Endothelial cell of umbilical vein (primary cell): Measurements from ENCODE around the gene ATXN7L1. TPM values are rescaled to one million over a fixed set of nuclear protein-coding genes. Genes with fewer than 3 reads are reported as not detected.

Source experiments
- BruUV-seq: library from RNA; stranded (reverse); fragments of 400-500 nt; replicated peaks from 2 replicates; lab custom pipeline; 2021; lab: Mats Ljungman, UMichigan
- CTCF ChIA-PET: fragments of 300-600, 350-600 bp; sonication (Branson Sonifier 250); formaldehyde crosslinking; loops from one replicate; lab custom pipeline; 2021; ENCODE audit warnings: antibody characterized with exemption, inconsistent platforms; lab: Charles Lee
- POLR2A ChIA-PET: fragments of 300-600, 350-600 bp; sonication (Branson Sonifier 250); formaldehyde crosslinking; loops from one replicate; lab custom pipeline; 2021; ENCODE audit warnings: antibody characterized with exemption, inconsistent platforms; lab: Charles Lee
- DNase-seq: peaks from one replicate; pipeline ENCODE4 v3.0.0-alpha.2; 2011; ENCODE audit warnings: low read depth, low spot score
- FAIRE-seq: peaks from 2 replicates; lab custom pipeline; 2011; peaks lifted over from hg19 to GRCh38; lab: Jason Lieb, UNC
- H2AFZ ChIP-seq: 2 replicates; pipeline ENCODE4 v1.6.0; 2012; ENCODE audit warnings: low read depth, low read length, control low read depth, inconsistent platforms
- H3K27ac ChIP-seq: 2 replicates; pipeline ENCODE4 v1.5.1; 2011; ENCODE audit warnings: low read depth, mild to moderate bottlenecking, control low read depth, low read length, moderate library complexity; ENCODE audit not compliant: insufficient read depth
- H3K27me3 ChIP-seq, 2 experiments: 2 replicates each; pipeline versions ENCODE4 v1.6.0 to v1.6.1; 2011; ENCODE audit warnings: low read length in 2 of 2, mixed read lengths in 1 of 2; ENCODE audit not compliant: control insufficient read depth in 2 of 2, insufficient read depth in 2 of 2
- H3K36me3 ChIP-seq, 2 experiments: 2 replicates in 1 of 2; 3 replicates in 1 of 2; pipeline ENCODE4 v1.5.1; 2011; ENCODE audit warnings: low read length in 2 of 2, mild to moderate bottlenecking in 1 of 2, moderate library complexity in 1 of 2; ENCODE audit not compliant: control insufficient read depth in 2 of 2, insufficient read depth in 2 of 2; ENCODE audit errors: extremely low read depth in 1 of 2
- H3K4me1 ChIP-seq: 3 replicates; pipeline ENCODE4 v1.5.1; 2011; ENCODE audit warnings: mild to moderate bottlenecking, low read length; ENCODE audit not compliant: control insufficient read depth, insufficient read depth; ENCODE audit errors: extremely low read depth
- H3K4me2 ChIP-seq: 2 replicates; pipeline ENCODE4 v1.6.1; 2011; ENCODE audit warnings: low read length, control low read depth, mixed read lengths; ENCODE audit not compliant: insufficient read depth
- H3K4me3 ChIP-seq, 3 experiments: fragments of 200-600 bp in 1 of 3; sonication (generic), shearing (Covaris generic) in 1 of 3; replicated peaks in 1 of 3; 2 replicates each; pipeline ENCODE4 v1.5.1; 2011 to 2016; ENCODE audit warnings: control low read depth in 3 of 3, low read length in 3 of 3, mild to moderate bottlenecking in 2 of 3, inconsistent platforms in 1 of 3, low read depth in 1 of 3, moderate library complexity in 1 of 3; ENCODE audit not compliant: insufficient read depth in 1 of 3
- H3K79me2 ChIP-seq: 2 replicates; pipeline ENCODE4 v1.6.0; 2012; ENCODE audit warnings: low read length, inconsistent platforms; ENCODE audit not compliant: control insufficient read depth, insufficient read depth
- H3K9ac ChIP-seq: replicated peaks from 2 replicates; pipeline ENCODE3; 2011; ENCODE audit warnings: low read length, control low read depth; ENCODE audit not compliant: insufficient read depth; ENCODE audit errors: extremely low read depth
- H3K9me1 ChIP-seq: replicated peaks from 3 replicates; pipeline ENCODE4 v1.6.0; 2011; ENCODE audit warnings: mild to moderate bottlenecking, low read length; ENCODE audit not compliant: control insufficient read depth, insufficient read depth; ENCODE audit errors: extremely low read depth
- H3K9me3 ChIP-seq: replicated peaks from 2 replicates; pipeline ENCODE4 v1.5.1; 2012; ENCODE audit warnings: low read length, inconsistent platforms; ENCODE audit not compliant: control insufficient read depth, insufficient read depth
- H4K20me1 ChIP-seq: replicated peaks from 2 replicates; pipeline ENCODE3; 2011; ENCODE audit warnings: mild to moderate bottlenecking, low read length; ENCODE audit not compliant: control insufficient read depth, insufficient read depth; ENCODE audit errors: extremely low read depth
- CTCF ChIP-seq, 2 donors: IDR thresholded peaks; 1 replicate in 1 of 2; 2 replicates in 1 of 2; pipeline ENCODE4 v1.5.1; 2011; ENCODE audit warnings: low read length in 2 of 2, mild to moderate bottlenecking in 2 of 2, moderate library complexity in 2 of 2, control low read depth in 1 of 2, inconsistent platforms in 1 of 2, low read depth in 1 of 2; ENCODE audit not compliant: insufficient read depth in 1 of 2; ENCODE audit errors: extremely low read depth in 1 of 2
- FOS ChIP-seq: IDR thresholded peaks from 2 replicates; pipeline ENCODE4 v1.6.1; 2011; ENCODE audit warnings: mild to moderate bottlenecking, low read length, moderate library complexity, borderline replicate concordance; ENCODE audit not compliant: insufficient read depth
- GATA2 ChIP-seq: IDR thresholded peaks from 2 replicates; pipeline ENCODE4 v1.7.0; 2011; ENCODE audit warnings: low read depth, mild to moderate bottlenecking, moderate library complexity, mixed read lengths, low read length; ENCODE audit not compliant: insufficient read length, insufficient read depth
- JUN ChIP-seq: IDR thresholded peaks from 2 replicates; pipeline ENCODE4 v1.6.1; 2011; ENCODE audit warnings: borderline replicate concordance, low read depth; ENCODE audit not compliant: insufficient read length, insufficient read depth
- MYC ChIP-seq: IDR thresholded peaks from one replicate; pipeline ENCODE4 v1.6.1; 2011; ENCODE audit warnings: mild to moderate bottlenecking, low read depth, low read length
- dilution Hi-C: fragments of 300-500 bp; cut with MboI; formaldehyde crosslinking; loops from one replicate; pipeline ENCODE4 v1.15.0; 2019; ENCODE audit warnings: low sequenced_read_pairs; ENCODE audit not compliant: extremely low pct_ligation_motif_present
- intact Hi-C: fragments of 100-400 bp; cut with micrococcal nuclease; formaldehyde crosslinking; loops from one replicate; pipeline ENCODE4 v1.10.0; 2022
- polyA plus RNA-seq, 4 experiments: library from polyadenylated mRNA; depleted of rRNA in 3 of 4; stranded (reverse) in 3 of 4; unstranded in 1 of 4; fragments of >200 nt; gene quantifications; 2 replicates each; pipeline versions ENCODE4 v1.2.1 to v1.2.3, GENCODE V29; 2011 to 2012; ENCODE audit warnings: missing spikeins in 1 of 4
- total RNA-seq: library from RNA; stranded (reverse); gene quantifications from 2 replicates; pipeline ENCODE4 v1.2.3, GENCODE V29; 2021
- TF ChIP-seq, protein P1 (sequence below): IDR thresholded peaks from 2 replicates; pipeline ENCODE4 v1.6.1; 2011; ENCODE audit not compliant: insufficient read depth, insufficient read length

ATXN7L1 gene
- total and polyA plus RNA-seq, 2 donors (not counting 3 experiments of a cell fraction or from before 2014, with no cell fraction given): 4.6 to 15.6 TPM

DNA sequence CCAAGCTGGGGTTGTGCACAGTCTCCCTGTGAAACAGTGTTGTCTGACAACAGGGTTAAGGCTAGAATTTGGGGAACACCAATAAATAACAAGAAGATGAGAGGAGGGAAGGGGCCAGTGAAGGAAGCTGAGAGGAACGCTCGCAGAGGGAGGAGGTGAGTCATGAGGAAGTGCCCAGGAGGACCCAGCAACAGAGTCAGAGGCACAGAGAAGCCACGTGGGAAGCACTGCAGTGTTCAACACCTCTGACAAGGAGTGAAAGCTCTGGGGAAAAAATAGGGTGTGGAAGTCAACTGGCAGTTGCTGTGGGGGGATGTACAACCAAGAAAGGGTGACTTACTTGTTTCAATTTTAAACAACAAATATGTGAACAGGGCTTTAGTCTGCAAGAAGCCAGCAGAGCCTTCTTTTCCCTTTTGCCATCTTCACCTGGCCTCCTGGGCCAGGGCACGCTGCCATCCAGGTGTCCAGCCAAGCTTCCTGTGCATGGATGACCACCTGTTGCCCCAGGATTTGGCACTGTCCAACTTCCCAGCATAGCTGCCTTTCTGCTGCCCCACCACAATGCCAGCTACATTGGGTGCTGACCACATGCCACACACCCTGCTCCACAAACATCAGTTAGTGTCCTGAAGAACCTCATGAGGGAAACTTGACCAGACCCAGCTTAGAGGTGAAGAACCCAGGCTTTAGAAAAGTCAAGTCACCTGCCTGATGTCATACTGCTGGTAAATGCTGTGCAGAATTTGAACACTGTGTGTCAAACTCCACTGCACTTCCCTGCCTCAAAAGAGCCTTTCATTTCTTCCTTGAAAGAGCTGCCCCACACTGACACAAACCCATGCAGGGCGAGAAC lies 69.6 kb downstream of the ATXN7L1 start:
- Histone ChIP-seq H3K4me1 (peaks cover 26% of the 10 kb centered on the region), H3K79me2 (no peaks in the 10 kb centered on the region), H2AFZ (no peak overlapping the region), H3K27me3 (no peaks in the 10 kb centered on the region), H3K36me3 (no peaks in the 10 kb centered on the region), H4K20me1 (no peaks in the 10 kb centered on the region), H3K27ac (no peak overlapping the region), H3K4me2 (no peak overlapping the region), H3K4me3 (no peak overlapping the region), H3K9me1 (no peaks in the 10 kb centered on the region), H3K9me3 (no peaks in the 10 kb centered on the region), H3K9ac (no peak overlapping the region)
- TF ChIP-seq, protein P1, sequence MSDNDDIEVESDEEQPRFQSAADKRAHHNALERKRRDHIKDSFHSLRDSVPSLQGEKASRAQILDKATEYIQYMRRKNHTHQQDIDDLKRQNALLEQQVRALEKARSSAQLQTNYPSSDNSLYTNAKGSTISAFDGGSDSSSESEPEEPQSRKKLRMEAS: peak; percentile 68
- TF ChIP-seq CTCF (IDR thresholded peaks at IDR 0.05; ENCODE audit: extremely low read depth in 1 of 2, insufficient read depth in 1 of 2, low read depth in 1 of 2, low read length in 2 of 2) (no peak), MYC (peak; percentile 49), FOS (peak; percentile 89), GATA2 (no peak), JUN (peak; percentile 54)
- peak; percentile 64 for DNase-seq
- dilution Hi-C loops: no loop called here
- POLR2A ChIA-PET: no interaction called here
- peak; percentile 92 for FAIRE-seq
- intact Hi-C loops: loop anchor here (1.0 kb wide), 1 partner anchor 69 kb away; the partner anchor contains the start of gene ATXN7L1
- CTCF ChIA-PET: interaction anchor here (0.6 to 2.4 kb wide), 11 partner anchors 9 to 149 kb away, joined by 3 to 13 read pairs (median 4); no protein-coding TSS in a partner anchor
- no TSS peak for BruUV-seq
